NCI-H2029 treated with DMSO at 0.1 percent for 48 hours (cell line): Measurements from ENCODE around the gene GIMAP6.
"Not testable (repeated sequence)": the region's sequence is repeated elsewhere in the genome, so short reads cannot be mapped to it uniquely, and the experiment has no call there.

Experiments
- DNase-seq: peaks from one replicate; lab custom pipeline; 2025; lab: John Stamatoyannopoulos, UW

The GIMAP6 gene

DNA sequence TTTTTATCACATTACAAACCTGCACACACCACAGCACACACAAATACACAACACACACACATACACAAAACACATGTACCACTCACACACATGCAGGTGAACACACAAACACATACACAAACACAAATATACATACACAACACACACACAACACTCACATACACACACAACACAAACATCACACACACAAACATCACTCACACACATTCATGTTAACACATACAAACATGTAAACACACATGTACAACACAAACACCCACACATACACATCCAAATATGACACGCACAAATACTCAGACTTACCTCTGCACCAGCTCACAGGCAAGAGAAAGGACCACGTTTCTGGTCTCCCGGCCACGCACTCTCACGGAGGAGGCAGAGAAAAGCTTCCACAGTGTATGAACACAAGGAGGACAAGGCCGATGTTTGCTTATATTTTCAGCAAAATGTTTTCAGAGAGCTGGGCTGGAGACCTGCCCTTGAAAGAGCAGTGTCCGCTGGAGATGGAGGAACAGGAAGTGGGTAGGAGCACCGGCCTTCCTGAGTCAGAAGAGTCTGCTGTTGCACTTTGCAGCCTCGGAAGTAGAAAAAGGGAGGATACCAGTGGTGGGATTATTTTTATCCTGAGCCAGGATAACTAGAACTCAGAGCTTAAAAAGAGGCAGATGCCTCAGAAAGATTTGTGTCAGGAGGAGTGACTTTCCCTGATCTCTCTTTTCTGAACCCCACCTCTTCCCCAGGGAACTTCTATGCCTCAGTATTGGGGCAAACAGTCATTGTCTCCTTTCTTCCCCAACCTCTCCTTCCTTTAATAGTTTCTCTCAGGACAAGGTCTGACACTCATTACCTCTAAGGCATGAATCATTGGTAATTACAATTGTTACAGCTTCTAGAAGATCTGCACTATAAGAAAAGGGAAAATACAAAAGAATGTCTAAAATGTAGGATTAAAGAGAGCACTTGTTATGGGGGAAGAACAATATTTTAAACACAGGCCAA is at the start of gene GIMAP6:
TSS of gene GIMAP6 (minus strand) at position 520 of the 999 bp plus-strand sequence. CDS start 2,243 bp downstream, outside the sequence.
- no peak for DNase-seq

- DNase-seq = not testable (repeated sequence)
Observed at GRCh38 chr7:150680364-150680763, 48.2 kb upstream of the GIMAP6 start.

- DNase-seq = not testable (repeated sequence)
Observed at GRCh38 chr7:150678601-150679000, 46.4 kb upstream of the GIMAP6 start.

DNA sequence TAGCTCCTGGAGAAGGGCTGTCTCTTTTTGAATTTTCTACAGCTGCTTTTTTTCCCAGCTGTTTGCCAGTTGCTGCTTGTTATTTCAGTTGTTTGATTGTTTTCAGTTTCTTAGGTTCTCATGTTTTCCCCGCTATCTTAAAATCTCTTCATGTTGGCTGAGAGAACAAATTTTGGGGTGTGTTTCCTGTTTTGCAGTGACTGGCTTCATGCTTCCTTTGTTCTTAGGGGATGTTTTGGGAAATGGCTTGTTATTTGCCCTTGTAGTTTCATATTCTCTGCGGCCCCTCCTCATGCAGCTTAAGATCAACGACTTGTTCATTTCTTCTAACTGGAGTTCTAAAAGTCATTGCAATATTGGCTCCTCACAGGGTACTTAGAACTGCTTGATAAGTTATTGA is 44.7 kb upstream of the GIMAP6 start:
- not testable (repeated sequence) for DNase-seq

DNA sequence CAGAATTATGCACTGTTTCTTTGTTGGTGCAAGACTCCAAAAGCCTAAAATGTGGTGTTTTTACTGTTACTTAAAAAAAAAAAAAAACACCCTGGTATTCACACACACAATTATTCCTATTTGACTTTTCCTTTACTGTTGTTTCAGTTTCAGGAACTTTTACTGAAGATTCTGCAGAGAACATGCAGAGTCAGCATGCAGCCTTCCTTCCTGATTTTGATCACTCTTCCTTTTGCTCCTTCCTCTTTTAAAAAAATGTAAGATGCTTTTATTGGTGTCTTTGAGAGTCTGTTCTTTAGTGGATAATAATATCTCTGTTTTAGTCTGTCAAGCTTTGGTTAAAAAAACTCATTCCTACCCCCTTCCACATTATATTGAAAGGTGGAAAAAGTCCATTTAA is 44.1 kb upstream of the GIMAP6 start:
- DNase-seq = not testable (repeated sequence)

- no peak for DNase-seq
Observed at GRCh38 chr7:150675714-150676113, 43.5 kb upstream of the GIMAP6 start.

DNA sequence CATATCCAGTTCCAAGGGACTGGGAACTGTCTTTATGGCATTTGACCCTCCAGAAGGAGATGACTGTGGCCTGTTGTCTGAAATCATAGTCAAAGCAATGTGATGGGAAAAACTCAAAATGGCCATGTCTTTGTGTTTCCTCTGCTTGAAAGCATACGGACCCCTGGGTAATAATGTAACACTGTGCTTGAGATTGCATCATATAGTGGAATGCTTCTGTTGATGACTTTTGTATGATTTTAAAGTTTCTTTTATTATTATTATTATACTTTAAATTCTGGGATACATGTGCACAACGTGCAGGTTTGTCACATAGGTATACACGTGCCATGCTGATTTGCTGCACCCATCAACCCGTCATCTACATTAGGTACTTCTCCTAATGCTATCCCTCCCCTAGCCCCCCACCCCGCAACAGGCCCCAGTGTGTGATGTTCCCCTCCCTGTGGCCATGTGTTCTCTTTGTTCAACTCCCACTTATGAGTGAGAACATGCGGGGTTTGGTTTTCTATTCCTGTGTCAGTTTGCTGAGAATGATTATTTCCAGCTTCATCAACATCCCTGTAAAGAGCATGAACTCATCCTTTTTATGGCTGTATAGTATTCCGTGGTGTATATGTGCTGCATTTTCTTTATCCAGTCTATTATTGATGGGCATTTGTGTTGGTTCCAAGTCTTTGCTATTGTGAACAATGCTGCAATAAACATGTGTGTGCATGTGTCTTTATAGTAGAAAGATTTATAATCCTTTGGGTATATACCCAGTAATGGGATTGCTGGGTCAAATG is 39.8 kb upstream of the GIMAP6 start:
- not testable (repeated sequence) for DNase-seq

- no peak for DNase-seq
Observed at GRCh38 chr7:150668977-150669376, 36.8 kb upstream of the GIMAP6 start.

DNA sequence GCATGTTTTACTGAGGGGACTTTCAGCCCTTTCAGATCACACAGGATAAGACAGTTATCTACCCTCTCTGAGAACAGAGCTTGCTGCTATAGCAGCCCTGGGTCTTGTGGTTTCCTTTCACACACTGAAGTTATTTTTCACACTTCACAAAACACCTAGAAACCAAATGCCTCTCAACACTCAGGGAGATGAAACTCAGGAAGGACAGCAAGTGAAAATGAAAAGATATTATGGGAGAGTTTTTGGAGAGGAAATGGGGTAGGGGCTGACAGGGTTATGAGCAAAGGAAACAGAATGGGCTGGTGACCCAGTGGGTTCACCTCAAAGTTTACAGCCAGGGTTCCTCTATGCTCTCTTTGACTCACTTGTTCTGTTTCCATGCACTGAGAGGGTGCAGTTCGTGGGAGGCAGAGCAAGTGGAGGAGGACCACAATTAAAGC is 36.3 kb upstream of the GIMAP6 start:
- DNase-seq = no peak

- DNase-seq = no peak
Observed at GRCh38 chr7:150666412-150666811, 34.2 kb upstream of the GIMAP6 start.

DNA sequence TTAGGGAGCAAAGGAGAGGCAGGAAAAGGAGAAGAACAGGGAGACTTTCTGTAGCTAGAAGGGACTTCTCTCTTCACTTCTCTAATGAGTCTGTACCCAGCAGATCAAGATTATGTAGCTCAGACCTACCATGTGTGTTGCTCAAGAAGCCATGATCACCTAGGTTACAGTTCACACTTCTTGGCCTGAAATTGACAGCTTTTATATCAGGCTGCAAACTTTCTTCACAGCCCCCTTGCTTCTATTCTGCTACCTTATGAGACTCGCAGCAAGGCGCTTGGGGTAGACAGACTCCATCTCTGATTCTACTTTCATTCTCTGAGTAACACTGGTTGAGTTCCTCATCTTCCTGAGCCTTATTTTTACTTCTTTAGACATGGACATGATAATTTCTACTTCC is 33.7 kb upstream of the GIMAP6 start:
- DNase-seq = no peak

- no peak for DNase-seq
Observed at GRCh38 chr7:150665089-150665748, 33.0 kb upstream of the GIMAP6 start.

DNA sequence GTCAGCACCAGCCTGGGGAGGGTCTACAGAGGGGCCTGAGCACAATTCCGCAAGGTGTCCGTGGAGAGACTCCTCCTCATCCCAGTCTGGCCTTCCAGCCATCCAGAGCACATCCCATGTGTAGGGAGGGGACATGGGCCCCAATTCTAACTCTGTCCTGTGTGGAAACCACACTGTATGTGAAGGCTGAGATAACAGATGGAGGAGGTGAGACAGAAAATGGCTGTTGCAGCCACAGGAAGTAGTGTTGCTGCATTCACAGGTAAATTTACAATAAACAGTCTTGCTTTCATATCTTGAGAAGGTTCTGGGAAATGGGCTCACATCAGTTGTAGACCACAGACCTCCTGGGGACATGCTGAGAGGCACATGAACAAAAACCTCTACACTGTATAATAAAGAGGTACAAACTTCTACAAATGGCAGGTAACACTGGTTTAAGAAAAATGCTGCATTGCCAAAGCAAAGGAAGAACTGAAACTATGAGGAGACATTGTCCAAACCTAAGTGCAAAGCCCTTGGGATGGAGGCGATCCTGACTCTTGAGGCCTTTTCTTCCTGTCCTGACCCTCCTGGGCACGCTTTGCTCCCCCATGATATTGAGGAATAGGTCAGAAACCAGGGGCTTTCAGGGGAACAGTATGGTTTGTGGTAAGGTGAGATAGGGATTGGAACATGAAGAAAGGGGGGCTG is 31.8 kb upstream of the GIMAP6 start:
- no peak for DNase-seq

- DNase-seq = not testable (repeated sequence)
Observed at GRCh38 chr7:150662821-150663220, 30.6 kb upstream of the GIMAP6 start.

GRCh38 chr7:150660939-150661613 is 28.9 kb upstream of the GIMAP6 start:
- DNase-seq = no peak

- DNase-seq = no peak
Observed at GRCh38 chr7:150657526-150657925, 25.3 kb upstream of the GIMAP6 start.

DNA sequence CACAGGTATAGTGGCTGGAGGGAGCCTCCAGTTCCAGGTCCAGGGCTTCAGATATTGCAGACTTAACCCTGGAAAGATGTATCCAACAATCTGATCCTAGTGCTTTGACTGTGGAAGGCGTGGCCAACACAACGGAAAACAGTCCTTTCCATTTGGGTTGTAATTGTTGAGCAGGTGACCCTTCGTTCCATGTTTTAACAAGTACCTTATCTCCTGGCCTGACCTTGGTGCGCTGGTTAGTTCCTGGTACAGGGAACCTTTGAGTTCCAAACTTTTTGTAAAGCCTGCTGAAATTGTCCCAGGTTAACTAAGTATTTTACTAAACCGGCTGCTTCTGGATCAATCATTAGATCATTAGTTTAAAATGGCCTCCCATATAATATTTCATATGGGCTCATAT is 23.9 kb upstream of the GIMAP6 start:
- no peak for DNase-seq

DNA sequence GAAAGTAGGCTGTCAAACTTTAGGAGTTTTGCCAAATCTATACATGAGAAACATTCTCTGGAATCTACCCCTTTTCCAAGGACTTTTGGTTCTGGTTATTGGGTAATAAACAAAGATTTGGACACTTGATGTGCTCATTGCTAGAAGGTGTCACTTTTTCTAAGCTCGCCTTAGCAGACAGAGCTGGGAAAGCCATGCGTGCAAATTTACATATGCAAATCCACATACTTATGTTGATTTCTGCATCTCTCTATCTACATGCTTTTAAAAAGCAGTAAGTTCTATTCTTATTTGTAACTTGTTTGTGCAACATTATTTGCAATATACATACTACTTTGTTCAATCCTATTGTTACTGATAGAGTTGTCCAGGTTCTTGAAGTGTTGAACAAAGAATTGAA is 22.5 kb upstream of the GIMAP6 start:
- DNase-seq = no peak

DNA sequence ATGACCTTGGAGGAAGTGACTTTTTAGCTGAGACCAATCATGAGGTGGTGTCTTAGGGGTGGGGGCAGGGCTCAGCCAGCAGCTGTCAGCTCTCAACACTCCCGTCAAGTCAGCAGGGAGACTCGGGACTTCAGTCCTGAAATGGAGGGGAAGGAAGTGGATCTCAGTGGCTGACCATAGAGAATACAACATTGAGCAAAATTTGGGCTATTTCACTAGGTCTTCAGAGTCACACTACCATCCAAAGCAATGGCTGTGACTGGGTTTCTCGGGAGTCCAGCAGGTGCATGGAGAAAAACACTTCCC is 16.8 kb upstream of the GIMAP6 start:
- DNase-seq = no peak

DNA sequence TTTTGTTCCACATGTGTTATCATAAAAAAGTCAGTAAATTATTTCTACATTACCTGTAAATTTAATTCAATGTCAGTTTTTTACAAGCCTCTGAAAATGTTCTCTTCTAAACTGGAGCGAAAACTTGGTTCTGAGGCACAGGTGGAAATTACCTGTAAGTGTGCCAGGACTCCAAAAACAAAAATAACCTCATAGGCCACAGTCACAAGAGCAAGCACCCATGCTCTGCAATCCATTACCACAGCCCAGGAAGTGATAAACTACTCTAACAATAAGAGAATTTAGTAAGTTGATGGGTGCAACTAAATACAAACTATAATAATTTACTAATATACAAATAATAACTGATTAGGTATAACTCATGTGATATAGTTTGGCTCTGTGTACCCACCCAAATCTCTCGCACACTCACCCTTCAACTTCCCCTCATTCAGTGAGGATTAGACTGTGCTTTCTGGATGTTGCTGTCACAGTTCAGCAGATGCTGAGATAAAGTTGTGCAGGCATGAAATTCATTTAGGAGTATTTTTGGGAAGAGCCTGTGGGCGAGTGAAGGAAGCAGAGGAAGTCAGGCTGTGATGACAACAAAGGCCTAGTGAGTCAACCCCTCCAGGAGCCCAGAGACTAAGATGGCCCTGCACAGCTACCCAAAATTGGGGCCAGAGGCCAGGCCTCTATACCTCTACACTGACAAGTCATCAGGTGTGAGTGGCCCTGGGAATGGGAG is 16.3 kb upstream of the GIMAP6 start:
- DNase-seq = no peak
